AG09309 (cell line): ENCODE data around the gene XRCC3.
A peak's percentile ranks its signal among the peaks of the same experiment; 100 is the strongest.

Experiments used
- DNase-seq: peaks from one replicate; pipeline ENCODE4 v3.0.0-alpha.2; 2010; ENCODE audit warnings: low read depth
- H3K4me3 ChIP-seq: 2 replicates; pipeline ENCODE4 v1.5.1; 2011; ENCODE audit warnings: mild to moderate bottlenecking, low read depth, low read length, moderate library complexity; ENCODE audit not compliant: control insufficient read depth
- TF ChIP-seq, protein P1 (sequence below): IDR thresholded peaks from 2 replicates; pipeline ENCODE4 v1.5.1; 2011; ENCODE audit warnings: mild to moderate bottlenecking, low read depth, low read length, inconsistent platforms; ENCODE audit not compliant: insufficient read depth, control insufficient read depth; ENCODE audit errors: missing control alignments

The XRCC3 gene

DNA sequence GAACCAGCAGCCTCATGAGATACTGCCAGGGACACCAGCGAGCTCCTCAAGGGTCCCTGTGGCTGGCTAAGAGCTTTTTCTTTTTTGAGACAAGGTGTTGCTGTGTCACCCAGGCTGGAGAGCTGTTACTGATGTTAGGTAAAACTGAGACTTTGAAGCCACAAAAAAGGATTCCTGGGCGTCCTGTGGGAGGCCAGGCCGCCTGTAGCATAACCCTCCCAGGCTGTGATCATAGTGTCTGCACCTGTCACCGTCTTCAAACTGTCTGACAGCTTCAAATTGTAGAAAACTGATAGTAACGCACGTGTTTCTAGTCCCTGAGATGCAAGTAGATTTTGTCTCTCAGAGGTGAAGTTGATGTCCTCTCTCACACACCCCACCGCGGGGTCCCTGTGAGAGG, 4.5 kb upstream of the XRCC3 start:
- H3K4me3 ChIP-seq, result no peak overlapping the region

DNA sequence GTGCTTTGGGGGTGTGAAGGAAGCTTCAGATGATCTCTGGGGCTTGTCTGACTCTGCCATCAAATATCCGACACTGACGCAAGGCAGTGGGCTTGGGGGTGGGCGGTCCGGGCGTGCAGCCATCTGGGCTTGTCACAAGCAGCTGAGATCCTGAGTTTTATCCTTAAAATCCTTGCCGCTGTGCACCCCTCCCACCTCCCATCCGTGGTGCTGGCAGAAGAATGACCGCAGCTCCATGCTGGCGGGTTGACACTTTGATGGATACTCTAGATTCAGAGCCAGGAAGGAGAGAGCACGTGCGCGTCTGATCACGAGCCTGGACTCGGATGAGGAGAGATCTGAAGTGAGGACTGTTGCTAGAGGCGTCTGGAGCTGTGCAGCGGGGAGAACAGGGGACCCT, 3.3 kb upstream of the XRCC3 start:
- no peak overlapping the region for H3K4me3 ChIP-seq
- DNase-seq, result no peak
- TF ChIP-seq, protein P1, sequence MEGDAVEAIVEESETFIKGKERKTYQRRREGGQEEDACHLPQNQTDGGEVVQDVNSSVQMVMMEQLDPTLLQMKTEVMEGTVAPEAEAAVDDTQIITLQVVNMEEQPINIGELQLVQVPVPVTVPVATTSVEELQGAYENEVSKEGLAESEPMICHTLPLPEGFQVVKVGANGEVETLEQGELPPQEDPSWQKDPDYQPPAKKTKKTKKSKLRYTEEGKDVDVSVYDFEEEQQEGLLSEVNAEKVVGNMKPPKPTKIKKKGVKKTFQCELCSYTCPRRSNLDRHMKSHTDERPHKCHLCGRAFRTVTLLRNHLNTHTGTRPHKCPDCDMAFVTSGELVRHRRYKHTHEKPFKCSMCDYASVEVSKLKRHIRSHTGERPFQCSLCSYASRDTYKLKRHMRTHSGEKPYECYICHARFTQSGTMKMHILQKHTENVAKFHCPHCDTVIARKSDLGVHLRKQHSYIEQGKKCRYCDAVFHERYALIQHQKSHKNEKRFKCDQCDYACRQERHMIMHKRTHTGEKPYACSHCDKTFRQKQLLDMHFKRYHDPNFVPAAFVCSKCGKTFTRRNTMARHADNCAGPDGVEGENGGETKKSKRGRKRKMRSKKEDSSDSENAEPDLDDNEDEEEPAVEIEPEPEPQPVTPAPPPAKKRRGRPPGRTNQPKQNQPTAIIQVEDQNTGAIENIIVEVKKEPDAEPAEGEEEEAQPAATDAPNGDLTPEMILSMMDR, result no peak

More for the DNA sequence above, 4.5 kb upstream of the XRCC3 start:
- DNase-seq, result no peak
- TF ChIP-seq, protein P1, result no peak

DNA sequence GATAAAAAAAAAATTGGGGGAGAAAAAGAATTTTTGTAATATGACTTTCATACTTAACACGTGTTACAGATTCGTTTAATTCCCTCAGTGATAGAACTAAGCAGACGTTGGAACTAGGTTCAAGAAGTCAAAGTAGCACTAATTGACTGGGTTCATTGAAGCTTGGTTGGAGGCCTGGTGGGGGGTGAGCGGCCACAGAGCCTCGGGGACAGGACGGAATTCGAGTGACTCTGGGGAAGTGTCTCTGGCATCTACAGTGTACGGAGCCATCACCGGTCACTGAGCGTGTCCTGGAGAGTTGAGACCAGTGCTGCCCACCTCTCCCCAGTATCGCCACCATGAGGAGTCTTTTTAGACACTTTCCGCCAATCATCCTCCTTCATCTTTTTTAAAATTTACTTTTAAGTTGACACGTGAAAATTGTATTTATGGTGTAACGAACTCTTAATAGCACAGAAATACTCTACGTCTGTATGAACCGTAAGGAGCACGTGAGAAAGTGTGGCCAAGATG, 1.7 kb upstream of the XRCC3 start:
- TF ChIP-seq, protein P1, result no peak
- H3K4me3 ChIP-seq, result peak overlapping the region; percentile 71
- DNase-seq, result no peak

DNA sequence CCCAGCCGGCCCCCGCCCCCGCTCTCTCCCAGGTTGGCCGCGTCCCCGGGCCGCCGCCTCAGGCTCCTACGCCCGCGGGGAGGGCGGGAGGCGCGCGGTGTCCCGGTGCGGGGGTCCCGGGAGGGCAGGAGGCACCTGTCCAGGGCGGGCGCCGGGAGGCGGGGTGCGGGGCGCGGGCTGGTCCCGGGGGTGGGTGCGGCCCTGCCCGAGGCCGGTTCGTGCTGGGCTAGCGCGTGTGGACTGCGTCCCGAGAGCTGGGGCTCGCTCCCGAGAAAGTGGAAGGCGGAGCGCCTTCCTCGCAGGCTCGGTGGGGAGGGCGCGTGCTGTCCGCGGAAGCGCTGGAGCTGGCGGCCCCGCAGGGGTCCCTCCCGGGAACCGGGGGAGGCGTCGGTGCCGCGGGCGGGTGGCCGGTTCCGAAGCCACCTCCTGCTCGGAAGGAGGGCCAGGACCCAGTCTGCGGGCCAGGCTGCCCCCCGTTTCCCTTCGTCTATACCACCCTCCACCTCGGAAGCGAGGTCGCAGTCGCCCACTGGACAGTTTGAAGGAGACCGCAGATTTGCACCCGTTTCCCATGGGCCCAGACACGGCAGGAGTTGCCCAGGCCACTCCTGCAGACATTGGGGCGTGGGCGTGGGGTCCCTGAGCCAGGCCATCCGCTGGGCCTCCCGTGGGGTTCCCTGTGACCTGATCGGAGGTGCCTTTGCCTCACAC, 995 bp upstream of the XRCC3 start:
- DNase-seq, result no peak
- TF ChIP-seq, protein P1, result no peak
- peak overlapping the region; percentile 71 for H3K4me3 ChIP-seq

DNA sequence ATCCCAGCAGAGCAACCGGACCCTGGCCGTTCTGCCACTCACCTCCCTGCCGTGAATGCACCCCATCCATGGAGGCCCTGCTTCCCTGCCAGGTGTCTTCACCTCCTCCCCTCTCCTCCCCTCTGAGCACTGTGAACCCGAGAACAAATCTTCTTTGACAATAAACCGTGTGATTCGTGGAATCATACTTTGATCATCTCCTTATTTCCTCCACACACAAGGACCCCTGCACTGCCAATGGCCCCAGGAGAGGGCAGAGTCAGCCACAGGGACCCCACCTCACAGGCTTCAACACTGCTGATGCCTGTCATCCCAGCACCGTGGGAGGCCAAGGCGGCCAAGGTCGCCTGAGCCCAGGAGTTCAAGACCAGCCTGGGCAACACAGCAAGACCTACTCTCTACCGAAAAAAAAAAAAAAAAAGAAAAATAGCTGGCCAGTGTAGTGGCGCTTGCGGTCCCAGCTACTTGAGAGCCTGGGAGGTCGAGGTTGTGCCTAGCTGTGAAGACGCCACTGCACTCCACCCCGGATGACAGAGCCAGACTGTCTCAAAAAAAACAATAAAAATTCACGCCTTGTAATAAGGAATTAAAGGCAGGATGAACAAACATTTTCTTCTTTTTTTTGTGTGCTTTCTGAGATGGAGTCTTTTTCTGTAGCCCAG, 1.1 kb downstream of the XRCC3 start:
- TF ChIP-seq, protein P1, result no peak
- no peak for DNase-seq

DNA sequence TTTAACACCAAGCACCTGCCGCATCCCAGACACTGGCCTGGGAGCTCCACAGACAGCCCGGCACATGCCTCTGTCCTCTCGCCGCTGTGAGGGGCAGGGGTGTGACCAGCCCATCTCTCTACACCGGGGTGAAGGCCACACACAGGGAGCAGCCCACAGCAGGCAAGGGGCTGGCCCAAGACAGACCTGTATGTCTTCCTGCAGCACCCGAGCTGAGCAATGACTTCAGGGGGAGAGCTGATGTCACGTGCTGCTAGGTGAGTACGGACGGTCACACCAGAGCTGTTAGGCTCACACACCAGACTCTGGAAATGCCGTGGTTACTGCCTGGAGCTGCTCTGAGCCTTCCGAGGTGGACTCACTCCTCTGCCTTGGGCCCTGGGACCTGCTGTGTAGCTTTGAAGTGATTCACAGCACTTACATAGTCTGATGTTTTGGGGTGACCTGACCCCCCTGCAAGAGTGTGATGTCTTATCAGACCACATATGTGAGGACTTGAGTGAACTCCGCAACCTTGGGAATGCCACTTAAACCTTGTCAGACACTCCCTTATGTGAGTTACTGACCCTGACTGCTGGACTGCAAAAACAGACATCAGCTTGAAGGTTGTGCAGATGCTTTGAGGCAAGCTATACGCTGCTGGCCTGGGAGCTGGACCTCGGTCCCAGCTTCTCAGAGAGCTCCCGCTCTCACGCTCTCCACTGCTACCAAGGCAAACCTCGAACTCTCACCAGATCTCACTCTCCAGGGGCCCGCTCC, 1.8 kb downstream of the XRCC3 start:
- DNase-seq, result no peak
- H3K4me3 ChIP-seq, result no peak overlapping the region
- TF ChIP-seq, protein P1, result no peak

More for the DNA sequence above, 1.1 kb downstream of the XRCC3 start:
- H3K4me3 ChIP-seq, result no peak overlapping the region; the same call in 1 of the 2 replicates
